Esophagus mucosa (tissue), 1 donor: ENCODE measurements around the gene TCF4. TPM values are rescaled to one million over a fixed set of nuclear protein-coding genes. Genes with fewer than 3 reads are reported as not detected.
A peak's percentile ranks its signal among the peaks of the same experiment; 100 is the strongest.

Experiments
- ATAC-seq: fragments of 200-7000 bp; cut with Tn5 transposase; one replicate; pipeline ENCODE4 v1.9.1; 2020
- total RNA-seq: library from RNA; stranded (reverse); gene quantifications from one replicate; pipeline ENCODE4 v1.2.4, GENCODE V29; 2023
- donor health status: DM: yes; HTN: yes; CAD: no.

Gene TCF4
- total RNA-seq, 1 donor from 2014 or later, result 25.1 TPM

DNA sequence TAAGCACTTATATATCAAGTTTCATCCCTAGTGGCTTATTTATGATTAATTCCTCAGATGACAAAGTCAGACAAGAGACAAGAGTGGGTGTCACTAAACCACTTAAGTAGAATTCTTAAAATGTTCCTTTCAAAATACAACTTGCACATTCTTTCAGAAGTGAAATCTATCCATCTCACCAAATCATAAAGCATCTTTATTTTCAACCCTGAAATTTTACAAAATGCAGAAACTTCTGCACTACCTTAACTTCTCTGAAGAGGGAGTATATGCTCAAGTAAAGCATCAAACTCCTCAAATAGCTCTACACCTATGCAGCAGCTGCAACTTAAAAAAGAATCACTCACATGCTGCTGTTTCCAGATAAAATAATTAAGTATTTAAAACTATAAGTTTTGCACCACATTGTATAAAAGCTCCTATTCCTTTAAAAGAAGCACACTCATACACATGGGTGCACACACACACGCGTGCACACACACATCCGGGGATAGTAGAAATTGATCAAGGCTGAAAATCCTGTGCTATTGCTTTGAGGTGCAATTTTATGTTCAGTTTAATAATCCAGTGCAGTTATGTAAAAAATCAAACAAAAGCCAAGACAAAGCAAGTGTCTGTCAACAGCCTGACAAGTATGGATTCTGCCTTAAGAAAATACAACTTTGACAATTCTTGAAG is 244.5 kb downstream of the TCF4 start:
- ATAC-seq, result no peak

GRCh38 chr18:55340998-55341397 is 247.0 kb downstream of the TCF4 start:
- ATAC-seq, result no peak

DNA sequence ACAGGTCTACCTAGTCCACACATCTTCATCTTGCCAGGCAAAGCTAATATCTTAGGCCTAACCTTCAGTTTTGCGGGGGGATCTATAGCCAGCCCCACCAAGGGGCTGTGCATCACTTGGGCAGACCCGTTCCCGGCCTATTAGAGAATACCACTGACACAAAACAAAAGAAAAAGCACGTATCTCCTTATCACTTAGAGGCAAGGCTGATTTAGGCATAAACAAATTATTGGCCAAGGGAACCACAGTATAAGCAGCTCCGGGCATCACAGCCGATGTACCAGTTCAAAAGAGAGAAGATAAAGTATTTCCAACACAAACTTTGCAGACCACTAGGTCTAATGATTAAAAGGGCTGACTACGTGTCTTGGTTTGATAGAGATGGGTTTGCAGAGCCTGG is 248.0 kb downstream of the TCF4 start:
- ATAC-seq, result no peak

- no peak for ATAC-seq
These were observed 248.9 kb downstream of the TCF4 start for GRCh38 chr18:55338978-55339650.

GRCh38 chr18:55337908-55338521 is 250.0 kb downstream of the TCF4 start:
- no peak for ATAC-seq

- no peak for ATAC-seq
These were observed 250.9 kb downstream of the TCF4 start for GRCh38 chr18:55337138-55337537.

DNA sequence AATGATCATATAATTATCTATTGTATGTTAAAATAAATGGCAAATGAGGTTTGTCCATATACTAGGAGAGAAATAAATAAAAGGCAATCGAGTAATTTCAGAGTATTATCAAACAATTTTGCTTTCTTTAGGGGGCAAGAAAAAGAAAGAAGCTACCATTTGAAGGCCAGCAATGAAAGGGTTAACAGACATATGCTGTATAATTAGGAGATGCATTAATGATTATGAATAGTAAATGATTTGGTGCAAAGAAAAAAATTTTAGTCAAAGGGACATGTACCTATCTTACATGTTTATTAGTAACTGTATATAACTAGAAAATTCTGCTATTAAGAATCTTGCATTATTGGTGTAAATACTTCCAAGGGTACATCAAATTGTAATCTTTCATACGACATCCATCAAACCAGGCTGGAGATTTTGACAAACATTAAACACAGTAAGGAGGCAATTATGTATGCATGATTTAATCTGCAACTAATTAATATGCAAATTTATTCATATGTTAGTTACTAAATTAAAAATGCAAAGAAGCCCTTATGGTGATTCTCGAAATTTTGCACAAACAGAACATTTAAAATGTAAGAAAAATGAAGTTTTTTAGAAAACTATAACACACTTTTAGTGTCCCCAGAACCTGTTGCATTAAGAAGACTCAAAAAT is 251.4 kb downstream of the TCF4 start:
- no peak for ATAC-seq

GRCh38 chr18:55334875-55335274 is 253.1 kb downstream of the TCF4 start:
- no peak for ATAC-seq

DNA sequence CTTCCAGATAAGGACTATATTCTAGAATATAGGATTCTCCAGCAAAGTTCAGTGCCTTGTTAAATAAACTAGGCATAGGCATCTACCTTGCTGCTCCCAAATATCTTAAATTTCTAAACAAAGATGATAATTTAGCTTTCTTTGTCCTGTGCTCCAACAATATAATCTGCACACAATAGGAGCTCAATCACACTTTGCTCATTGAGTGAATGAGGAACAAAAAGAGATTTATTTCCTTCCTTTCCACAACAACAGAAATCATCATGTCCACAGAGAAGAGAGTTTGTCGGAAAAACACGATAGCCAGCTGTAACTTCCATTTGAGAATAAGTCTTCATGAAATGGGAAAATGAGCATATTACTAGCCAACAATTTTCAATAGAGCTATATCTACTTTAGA is 256.7 kb downstream of the TCF4 start:
- ATAC-seq, result no peak

- peak; percentile 48 for ATAC-seq
These were observed 259.7 kb downstream of the TCF4 start for GRCh38 chr18:55328301-55328700.

GRCh38 chr18:55327454-55327853 is 260.5 kb downstream of the TCF4 start:
- ATAC-seq, result no peak

DNA sequence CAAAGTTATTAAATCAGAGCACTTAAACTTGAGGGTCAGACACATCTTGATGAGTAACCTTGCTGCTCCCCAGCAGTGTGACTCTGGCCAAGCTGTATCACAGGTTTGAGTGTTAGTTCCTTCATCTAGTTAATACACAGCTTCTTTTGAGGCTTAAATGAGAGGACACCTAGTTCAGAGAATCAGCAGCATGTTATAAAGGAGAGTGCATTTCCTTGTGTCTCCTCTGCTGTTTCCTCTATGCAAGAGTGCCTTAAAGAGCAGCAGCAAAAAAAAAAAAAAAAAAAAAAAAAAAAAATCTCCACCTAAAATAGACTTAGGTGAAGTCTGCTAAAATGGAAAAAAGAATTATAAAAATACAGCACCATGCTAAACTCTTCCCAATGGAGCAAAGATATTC is 261.9 kb downstream of the TCF4 start:
- ATAC-seq, result no peak

GRCh38 chr18:55324166-55324565 is 263.8 kb downstream of the TCF4 start:
- no peak for ATAC-seq

GRCh38 chr18:55323051-55323994 is 264.7 kb downstream of the TCF4 start:
- ATAC-seq, result no peak

DNA sequence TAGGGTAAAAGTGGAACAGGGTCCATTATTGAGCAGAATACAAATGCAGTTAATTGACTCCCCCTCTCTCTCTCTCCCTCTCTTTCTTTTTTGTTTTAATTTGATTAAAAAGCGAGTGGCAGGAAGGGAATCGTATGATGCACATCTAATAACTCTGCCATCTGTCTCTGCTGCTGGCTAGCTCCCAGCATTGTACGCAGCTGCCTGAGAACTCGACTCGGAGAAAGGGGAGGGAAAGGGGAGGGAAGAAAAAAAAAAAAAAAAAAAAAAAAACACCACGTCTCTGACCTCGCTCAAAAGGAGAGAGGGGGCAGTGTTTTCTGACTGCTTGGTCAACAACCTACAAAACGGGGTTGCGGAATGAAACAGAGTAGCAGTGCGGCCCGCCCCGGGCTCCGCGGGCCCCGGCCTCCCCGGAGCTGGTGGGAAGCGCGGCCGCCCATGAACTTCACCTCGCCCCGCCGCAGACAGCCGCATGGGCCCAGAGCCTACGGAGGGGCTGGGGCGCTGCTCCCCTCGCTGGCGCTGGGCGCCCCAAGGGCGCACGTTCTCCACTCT is 265.7 kb downstream of the TCF4 start:
- ATAC-seq, result peak; percentile 76

DNA sequence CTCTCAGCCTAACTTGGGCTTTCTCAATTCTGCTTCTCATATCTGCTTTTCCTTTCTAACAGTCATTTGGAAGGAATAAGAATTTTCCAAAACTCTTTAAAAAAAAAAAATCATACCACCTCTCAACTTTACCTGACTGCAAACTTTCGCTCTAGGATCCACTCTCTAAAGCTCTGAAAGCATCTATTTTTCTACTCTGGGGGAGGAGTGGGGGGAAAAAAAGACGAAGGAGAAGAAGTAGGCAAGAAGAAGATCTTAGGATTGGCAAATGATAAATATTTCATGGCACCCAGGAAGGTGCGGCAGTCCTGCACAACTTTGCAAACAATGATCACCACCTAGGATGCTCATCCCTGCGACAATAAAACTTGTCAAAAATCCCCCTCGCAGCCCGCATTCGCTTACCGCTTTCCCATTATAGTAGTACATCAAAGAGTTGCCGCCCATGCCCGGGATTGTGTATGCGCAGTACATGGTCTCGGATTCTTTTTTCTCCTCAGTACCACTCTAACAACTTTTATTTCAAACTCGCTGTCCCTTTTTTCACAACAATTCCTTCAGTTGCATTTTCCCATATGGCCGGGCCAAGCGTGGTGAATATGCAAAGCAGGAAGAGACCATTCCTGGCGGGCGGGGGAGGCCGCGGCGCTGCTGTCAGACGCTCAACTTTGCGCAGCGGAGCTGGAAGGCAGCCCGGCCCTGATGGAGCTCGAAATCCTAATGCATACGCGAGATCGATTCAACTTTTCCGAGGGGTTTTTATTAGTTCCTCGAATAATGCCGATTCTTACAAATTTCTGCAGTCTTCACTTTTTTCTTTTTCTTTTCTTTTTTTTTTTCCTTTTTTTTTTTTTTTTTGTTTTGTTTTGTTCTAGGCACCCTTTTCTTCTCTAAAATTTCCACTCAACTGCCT is 266.5 kb downstream of the TCF4 start:
- ATAC-seq, result peak; percentile 89

DNA sequence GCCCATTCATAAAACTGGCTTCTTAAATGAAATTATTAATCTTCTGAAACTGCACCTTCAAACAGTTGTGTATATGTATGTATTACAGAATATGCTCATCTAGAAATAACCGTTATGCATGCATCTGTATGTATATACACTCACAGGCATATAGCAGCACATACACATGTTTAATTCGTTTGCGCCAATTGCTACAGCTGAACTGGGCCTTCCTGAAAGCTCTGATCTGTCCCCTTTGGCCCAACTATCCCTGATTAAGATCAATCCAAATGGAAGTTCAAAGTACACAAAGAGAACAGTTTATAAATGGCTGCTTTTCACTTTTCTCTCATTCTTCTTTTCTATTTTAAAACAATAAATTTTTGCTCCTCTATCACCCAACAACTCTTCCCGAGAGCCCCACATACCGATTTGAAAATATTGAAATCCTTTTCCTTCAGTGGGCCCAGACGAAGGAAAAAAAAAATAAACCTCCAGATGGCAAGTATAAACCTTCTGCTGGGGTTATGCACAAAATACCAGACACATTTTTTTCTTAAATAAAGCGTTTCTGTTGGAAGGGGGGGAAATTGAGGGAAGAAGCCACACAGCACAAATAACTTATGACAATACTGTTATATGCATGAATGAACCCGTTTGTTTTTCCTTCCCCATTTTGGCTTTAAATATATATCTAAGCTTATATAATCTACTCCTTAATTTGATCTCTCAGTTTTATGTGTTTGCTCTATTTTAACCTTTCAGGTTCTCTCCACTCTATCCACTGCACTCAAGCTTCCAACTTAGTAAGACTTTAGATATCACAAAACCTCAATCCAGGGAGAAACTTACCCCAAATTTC is 267.3 kb downstream of the TCF4 start:
- no peak for ATAC-seq

DNA sequence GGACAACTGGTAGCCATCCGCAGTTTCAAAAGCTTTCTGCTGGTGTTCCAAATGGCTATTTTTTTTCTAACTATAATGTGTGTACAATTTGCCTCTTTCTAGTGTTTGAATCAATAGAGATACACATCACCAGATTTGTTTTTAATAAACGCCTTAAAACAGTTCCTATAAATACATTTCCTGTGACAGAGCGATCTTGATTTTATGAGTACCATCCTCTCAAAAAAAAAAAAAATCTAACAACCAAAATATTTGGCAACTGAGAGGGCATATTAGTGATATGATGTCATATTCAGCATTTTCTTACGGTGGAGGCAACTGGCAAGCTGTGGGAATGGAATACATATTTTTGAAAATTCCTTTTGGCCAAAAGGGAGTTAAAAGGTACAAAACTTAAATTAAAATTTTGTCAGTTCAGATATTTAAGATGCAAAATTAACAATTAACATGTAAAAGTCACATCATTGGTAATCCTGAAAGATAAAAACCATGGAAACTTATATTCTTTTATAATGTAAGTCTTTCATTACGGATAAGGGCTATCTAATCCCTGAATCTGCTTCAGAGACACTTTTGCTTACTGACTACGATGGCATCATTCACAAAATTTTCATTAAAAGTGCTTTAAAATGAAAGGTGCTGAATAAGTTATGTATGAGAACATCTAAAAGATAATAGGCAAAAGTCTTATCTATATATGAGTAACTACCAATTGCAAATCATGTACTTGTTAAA is 268.4 kb downstream of the TCF4 start:
- ATAC-seq, result no peak

GRCh38 chr18:55318951-55319441 is 269.0 kb downstream of the TCF4 start:
- ATAC-seq, result no peak
